DMS 273 (cell line): ENCODE data around the gene PRM2.

Experiments
- DNase-seq: peaks from one replicate; lab custom pipeline; 2025; ENCODE audit not compliant: unreplicated experiment; lab: John Stamatoyannopoulos, UW

The PRM2 gene

GRCh38 chr16:11232852-11233726 lies 43.2 kb downstream of the PRM2 start:
- DNase-seq = no peak

- DNase-seq = no peak
Observed at GRCh38 chr16:11232302-11232851, 43.9 kb downstream of the PRM2 start.

GRCh38 chr16:11231367-11231970 lies 44.8 kb downstream of the PRM2 start:
- no peak for DNase-seq

GRCh38 chr16:11229906-11230305 lies 46.4 kb downstream of the PRM2 start:
- DNase-seq = no peak

- DNase-seq = no peak
Observed at GRCh38 chr16:11229432-11229831, 46.8 kb downstream of the PRM2 start.

- DNase-seq = no peak
Observed at GRCh38 chr16:11225677-11226549, 50.4 kb downstream of the PRM2 start.
